Measurements from ENCODE around the gene MRPL45. TPM values are rescaled to one million over a fixed set of nuclear protein-coding genes. Genes with fewer than 3 reads are reported as not detected.

MRPL45 gene
- total and polyA plus RNA-seq, 10 of the 15 experiments (the other 5 are each of a cell fraction or from before 2014, with no cell fraction given) = 37.5 to 128 (median 59.6) TPM

- no peaks in the 10 kb centered on the region; a peak in 1 of 4 replicates for H3K27me3 ChIP-seq (replicated peaks in 1 of 2; ENCODE audit: control insufficient read depth in 2 of 2, insufficient read depth in 2 of 2, low read length in 1 of 2)
- H3K9me3 ChIP-seq (replicated peaks; ENCODE audit: control insufficient read depth, insufficient read depth, low read length) = no peaks in the 10 kb centered on the region
- in situ Hi-C loops (cut with MboI) = no loop called here
- ATAC-seq (no peak), DNase-seq (ENCODE audit: low read depth, low spot score) (no peak), FAIRE-seq (no peak)
- no peak overlapping the region for H2AFZ ChIP-seq (ENCODE audit: control insufficient read depth, low read depth, low read length)
- H3K4me3 ChIP-seq = no peak overlapping the region
- POLR2A ChIA-PET = interaction anchor here (0.5 kb wide), 1 partner anchor 14 kb away, joined by 4 read pairs; no protein-coding TSS in a partner anchor
- H4K20me1 ChIP-seq (ENCODE audit: control insufficient read depth, insufficient read depth) = no peaks in the 10 kb centered on the region
- H3K4me1 ChIP-seq (ENCODE audit: control insufficient read depth, insufficient read depth, low read length) = no peaks in the 10 kb centered on the region
- H3K27ac ChIP-seq (ENCODE audit: control insufficient read depth, insufficient read depth) = no peak overlapping the region
- 35% methylated on average over 4 of the region's 4 CpGs for WGBS (ENCODE audit: insufficient coverage, insufficient replicate concordance, low lambda C conversion rate, missing lambda C conversion rate)
- H3K36me3 ChIP-seq (ENCODE audit: control insufficient read depth in 2 of 2, insufficient read depth in 2 of 2, low read length in 1 of 2) = no peaks in the 10 kb centered on the region
- H3K79me2 ChIP-seq (ENCODE audit: control insufficient read depth, insufficient read depth, low read length) = no peaks in the 10 kb centered on the region
- SMC1A ChIA-PET (ENCODE audit: uncharacterized antibody, unreplicated experiment) = interaction anchor here (0.7 kb wide), 1 partner anchor 60 kb away, joined by 3 read pairs; no protein-coding TSS in a partner anchor
- CTCF ChIA-PET = interaction anchor here (0.8 to 1.1 kb wide), 2 partner anchors 16 to 76 kb away, joined by 3 to 4 read pairs; no protein-coding TSS in a partner anchor
- RAD21 ChIA-PET (ENCODE audit: unreplicated experiment) = no interaction called here
- intact Hi-C loops (cut with micrococcal nuclease; ENCODE audit: unreplicated experiment) = no loop called here
- no TSS peak for BruUV-seq (replicated peaks)
- no peak overlapping the region for H3K9ac ChIP-seq (ENCODE audit: control insufficient read depth, insufficient read depth, low read length)
- H3K4me2 ChIP-seq (ENCODE audit: control insufficient read depth, insufficient read depth) = no peak overlapping the region
- no peak for TF ChIP-seq ZNF24 (IDR thresholded peaks at IDR 0.05)
- TF ChIP-seq SP1 (IDR thresholded peaks at IDR 0.05; ENCODE audit: low read depth, low read length) = no peak
- TF ChIP-seq SUZ12 (IDR thresholded peaks at IDR 0.05; ENCODE audit: unreplicated experiment) = no peak
- no peak for TF ChIP-seq ZZZ3 (IDR thresholded peaks at IDR 0.05; ENCODE audit: control insufficient read depth, insufficient read length, low read depth)
- no peak for TF ChIP-seq CBX5 (IDR thresholded peaks at IDR 0.05; ENCODE audit: low read depth)
- no peak for TF ChIP-seq MEF2B (IDR thresholded peaks at IDR 0.05; ENCODE audit: partially characterized antibody, poor library complexity, severe bottlenecking)
- TF ChIP-seq SKIL (IDR thresholded peaks at IDR 0.05; ENCODE audit: low read depth, poor library complexity, severe bottlenecking) = no peak
- no peak for TF ChIP-seq ATF3 (IDR thresholded peaks at IDR 0.05; ENCODE audit: borderline replicate concordance, extremely low read depth, low read depth, low read length)
- TF ChIP-seq ZBTB33 (IDR thresholded peaks at IDR 0.05) = no peak
- TF ChIP-seq ZNF622 (IDR thresholded peaks at IDR 0.05) = no peak
- no peak for TF ChIP-seq SIX5 (IDR thresholded peaks at IDR 0.05; ENCODE audit: low read depth, low read length, severe bottlenecking)
- TF ChIP-seq FOXM1 (IDR thresholded peaks at IDR 0.05; ENCODE audit: low read depth, low read length) = no peak
- TF ChIP-seq KLF5 (IDR thresholded peaks at IDR 0.05; ENCODE audit: partially characterized antibody) = no peak
- no peak for TF ChIP-seq TAF1 (IDR thresholded peaks at IDR 0.05; ENCODE audit: borderline replicate concordance, low read depth, low read length)
- TF ChIP-seq HDAC6 (IDR thresholded peaks at IDR 0.05; ENCODE audit: unreplicated experiment) = no peak
- TF ChIP-seq SMAD1 (IDR thresholded peaks at IDR 0.05; ENCODE audit: low read depth, partially characterized antibody) = no peak
- no peak for TF ChIP-seq ZBTB4 (CRISPR knock-in tag; IDR thresholded peaks at IDR 0.05)
- TF ChIP-seq ATF7 (IDR thresholded peaks at IDR 0.05; ENCODE audit: low read depth) = no peak
Measured at GRCh38 chr17:38338535-38338934, 41.6 kb downstream of the MRPL45 start.

Data from GM12878 (cell line).